Colon (tissue), 2 donors: ENCODE data around the gene PRSS23.
"Not testable (repeated sequence)": the region's sequence is repeated elsewhere in the genome, so short reads cannot be mapped to it uniquely, and the experiment has no call there.

Experiments
- FAIRE-seq: peaks from 2 replicates; lab custom pipeline; 2012; peaks lifted over from hg19 to GRCh38; lab: Jason Lieb, UNC
- donor health status: control.
- donor health status: control.

The PRSS23 gene

DNA sequence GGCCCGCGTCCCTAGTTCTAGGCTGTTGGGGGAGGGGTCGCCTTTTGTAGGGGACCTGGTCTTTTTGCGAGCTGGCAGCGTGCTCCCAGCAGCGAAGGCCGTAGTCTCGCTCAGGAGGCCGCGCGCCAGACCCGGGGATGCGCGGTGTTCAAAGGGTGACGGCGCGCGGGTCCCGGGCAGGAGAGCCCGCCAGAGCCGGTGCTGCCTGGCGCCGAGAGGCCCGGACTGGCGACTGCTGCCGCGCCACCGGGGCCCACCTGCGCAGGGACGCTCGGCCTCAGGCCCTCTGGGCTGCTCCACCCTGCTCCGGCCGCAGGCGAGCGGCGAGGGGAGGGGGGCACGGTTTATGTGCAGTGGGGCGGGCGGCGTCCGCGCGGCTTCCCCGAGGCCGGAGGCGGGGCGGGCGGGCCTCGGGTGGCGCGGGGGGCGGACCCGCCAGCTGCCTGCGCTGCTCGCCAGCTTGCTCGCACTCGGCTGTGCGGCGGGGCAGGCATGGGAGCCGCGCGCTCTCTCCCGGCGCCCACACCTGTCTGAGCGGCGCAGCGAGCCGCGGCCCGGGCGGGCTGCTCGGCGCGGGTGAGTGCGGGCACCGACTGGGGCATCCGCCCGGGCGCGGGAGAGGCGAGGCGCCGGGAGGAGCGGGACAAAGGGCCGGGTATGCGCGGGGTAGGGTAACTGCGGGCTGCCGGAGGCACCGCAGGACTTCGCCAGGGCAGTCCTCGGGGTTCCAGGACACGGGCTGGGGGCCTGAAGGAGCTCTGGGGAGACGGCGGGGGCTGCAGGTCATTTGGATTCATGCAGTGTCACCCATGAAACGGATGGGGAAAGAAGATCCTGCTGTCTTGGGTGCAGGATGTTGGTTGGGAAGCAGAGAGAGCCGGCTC lies at the start of gene PRSS23:
TSS of gene PRSS23 (plus strand) at position 467 of the 884 bp plus-strand sequence. CDS start 7,102 bp downstream, outside the sequence.
- no peak for FAIRE-seq

DNA sequence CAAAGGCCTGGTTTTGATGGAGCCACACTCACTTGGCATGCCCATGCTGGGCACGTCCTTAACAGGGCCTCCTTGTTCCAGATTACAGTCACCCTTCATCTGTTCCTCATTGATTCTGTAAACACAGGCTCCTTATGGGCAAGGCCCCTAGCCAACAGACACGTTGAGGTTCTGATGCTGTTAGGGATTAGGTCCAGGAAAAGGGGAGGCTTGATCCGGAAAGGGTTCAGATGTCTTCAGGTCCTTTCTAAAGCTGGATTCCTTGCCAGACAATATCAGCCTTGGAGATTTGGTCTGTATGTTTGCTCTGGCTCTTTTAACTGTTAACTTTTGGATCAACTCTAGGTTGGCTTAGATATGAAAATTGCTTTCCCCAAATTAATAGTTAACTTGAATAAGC lies 46.9 kb upstream of the PRSS23 start:
- no peak for FAIRE-seq

DNA sequence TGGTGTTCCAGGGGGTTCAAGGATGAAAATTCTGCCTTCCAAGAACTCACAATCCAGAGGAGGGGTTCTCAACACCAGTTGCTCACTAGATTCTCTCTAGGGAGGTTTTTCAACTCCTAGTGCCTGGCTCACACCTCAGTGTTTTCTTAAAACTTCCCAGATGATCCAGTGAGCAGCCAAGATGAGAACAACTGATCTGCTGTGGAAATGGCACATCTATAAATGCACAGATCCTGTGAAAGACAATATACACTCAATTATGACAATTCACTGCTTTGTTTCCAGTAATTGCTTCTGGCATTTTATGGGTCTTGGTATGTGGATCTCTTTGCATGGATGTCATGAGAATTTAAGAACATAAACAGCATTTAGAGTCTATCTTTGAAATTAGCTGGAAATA lies 45.2 kb upstream of the PRSS23 start:
- FAIRE-seq, result no peak

- no peak for FAIRE-seq
These were observed 42.2 kb upstream of the PRSS23 start for GRCh38 chr11:86758171-86758570.

DNA sequence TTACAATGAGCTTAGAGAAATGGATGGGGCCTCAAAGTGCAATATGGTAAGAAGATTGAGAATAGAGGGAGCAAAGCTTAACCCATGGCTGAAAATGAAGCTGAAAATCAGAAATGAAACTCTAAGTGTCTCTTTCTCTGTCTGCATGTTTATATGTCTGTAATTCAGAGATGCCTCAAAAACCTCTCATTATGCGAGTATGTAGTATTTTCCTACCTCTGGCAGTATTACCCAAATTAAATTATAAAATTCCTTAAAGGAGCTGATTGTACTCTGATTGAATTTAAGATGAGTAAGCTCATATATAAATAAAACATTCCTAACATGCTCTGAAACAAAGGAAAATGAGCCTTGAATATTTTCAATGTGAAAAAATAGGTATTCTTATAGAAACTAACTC lies 39.8 kb upstream of the PRSS23 start:
- no peak for FAIRE-seq

- FAIRE-seq, result no peak
These were observed 38.4 kb upstream of the PRSS23 start for GRCh38 chr11:86761978-86762377.

DNA sequence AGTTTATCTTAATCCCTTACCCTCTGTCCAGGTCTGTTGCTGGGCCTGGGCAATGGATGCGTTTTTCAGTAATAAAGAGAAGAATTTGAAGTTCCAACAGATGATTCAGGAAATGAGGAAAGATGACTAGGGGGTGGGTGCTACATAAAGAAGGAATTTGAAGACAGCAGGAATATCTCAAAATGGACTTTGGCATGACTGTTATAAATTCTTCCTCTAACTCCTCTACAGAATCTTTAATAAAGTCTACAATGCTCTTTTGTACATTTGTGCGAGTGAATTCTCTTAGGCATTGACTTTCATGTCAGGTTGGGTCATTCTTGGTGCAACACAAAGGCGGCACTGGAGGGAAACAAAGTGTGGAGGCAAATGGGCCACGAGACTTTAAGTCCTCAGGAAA lies 35.1 kb upstream of the PRSS23 start:
- FAIRE-seq, result no peak

GRCh38 chr11:86765878-86766277 lies 34.5 kb upstream of the PRSS23 start:
- FAIRE-seq, result no peak

DNA sequence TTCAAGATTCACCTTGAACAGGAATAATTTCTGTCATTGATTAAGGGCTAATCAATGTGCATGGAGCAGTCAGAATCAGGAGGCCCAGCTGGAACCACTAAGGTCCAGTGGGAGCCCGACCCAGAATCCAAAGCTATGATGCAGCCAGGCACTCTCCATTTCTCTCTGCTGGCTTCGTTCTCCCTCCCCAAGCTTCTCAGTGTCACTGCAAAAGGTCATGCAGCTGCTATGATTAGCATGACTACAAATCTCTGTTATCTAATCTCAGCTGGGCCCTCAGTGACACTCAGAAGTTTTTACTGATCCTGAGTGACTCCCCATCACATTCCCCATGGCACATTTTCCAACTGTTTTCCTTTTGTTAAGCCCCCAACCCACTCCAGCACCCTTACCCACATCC lies 31.1 kb upstream of the PRSS23 start:
- no peak for FAIRE-seq

DNA sequence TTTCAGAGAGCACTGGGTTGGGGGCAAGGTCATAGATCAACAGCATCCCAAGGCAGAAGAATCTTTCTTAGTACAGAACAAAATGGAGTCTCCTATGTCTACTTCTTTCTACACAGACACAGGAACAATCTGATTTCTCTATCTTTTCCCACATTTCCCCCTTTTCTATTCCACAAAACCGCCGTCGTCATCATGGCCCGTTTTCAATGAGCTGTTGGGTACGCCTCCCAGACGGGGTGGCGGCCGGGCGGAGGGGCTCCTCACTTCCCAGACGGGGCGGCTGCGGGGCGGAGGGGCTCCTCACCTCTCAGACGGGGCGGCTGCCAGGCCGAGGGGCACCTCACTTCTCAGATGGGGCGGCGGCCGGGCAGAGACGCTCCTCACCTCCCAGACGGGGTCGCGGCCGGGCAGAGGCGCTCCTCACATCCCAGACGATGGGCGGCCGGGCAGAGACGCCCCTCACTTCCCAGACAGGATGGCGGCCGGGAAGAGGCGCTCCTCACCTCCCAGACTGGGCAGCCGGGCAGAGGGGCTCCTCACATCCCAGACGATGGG lies 29.8 kb upstream of the PRSS23 start:
- not testable (repeated sequence) for FAIRE-seq

DNA sequence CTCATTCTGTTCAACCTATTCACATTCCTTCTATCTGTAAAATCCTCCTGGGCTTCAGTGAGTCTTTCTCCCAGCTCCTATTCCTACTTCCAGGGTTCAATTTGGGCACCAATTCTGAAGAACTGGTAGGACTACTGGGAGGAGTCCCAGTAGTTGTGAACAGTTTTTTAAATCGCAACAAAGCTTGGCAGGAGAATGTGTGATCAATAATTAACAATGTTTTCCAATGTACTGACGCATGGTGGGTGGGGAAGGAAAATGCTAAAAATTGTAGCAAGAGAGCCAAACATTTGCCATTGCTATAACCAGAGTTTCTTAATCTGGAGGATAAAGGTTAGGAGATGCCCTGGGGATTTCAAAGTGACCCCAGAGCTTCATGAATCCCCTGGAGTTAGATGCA lies 27.3 kb upstream of the PRSS23 start:
- no peak for FAIRE-seq

- no peak for FAIRE-seq
These were observed 26.7 kb upstream of the PRSS23 start for GRCh38 chr11:86773513-86774252.

DNA sequence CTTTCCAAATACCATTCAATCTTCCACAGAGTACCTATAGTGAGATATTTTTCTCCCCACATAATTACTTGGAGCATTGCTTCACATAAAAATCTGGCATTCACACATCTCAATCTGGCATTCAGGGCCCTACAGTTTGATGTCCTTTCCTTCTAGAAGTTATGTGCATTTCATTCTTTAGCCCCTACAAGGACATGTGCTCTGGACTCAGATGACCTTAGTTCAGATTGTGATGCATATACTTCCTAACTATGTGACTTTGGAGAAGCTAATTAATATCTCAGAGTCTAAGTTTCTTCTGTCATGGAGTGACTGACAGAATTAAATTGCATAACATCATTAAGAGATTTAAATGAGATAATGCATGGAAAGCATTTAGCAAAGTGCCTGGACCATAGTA lies 25.9 kb upstream of the PRSS23 start:
- no peak for FAIRE-seq

GRCh38 chr11:86775361-86775760 lies 25.0 kb upstream of the PRSS23 start:
- no peak for FAIRE-seq

GRCh38 chr11:86781546-86781945 lies 18.8 kb upstream of the PRSS23 start:
- no peak for FAIRE-seq

- no peak for FAIRE-seq
These were observed 17.6 kb upstream of the PRSS23 start for GRCh38 chr11:86782742-86783141.

- FAIRE-seq, result no peak
These were observed 16.7 kb upstream of the PRSS23 start for GRCh38 chr11:86783661-86784060.

DNA sequence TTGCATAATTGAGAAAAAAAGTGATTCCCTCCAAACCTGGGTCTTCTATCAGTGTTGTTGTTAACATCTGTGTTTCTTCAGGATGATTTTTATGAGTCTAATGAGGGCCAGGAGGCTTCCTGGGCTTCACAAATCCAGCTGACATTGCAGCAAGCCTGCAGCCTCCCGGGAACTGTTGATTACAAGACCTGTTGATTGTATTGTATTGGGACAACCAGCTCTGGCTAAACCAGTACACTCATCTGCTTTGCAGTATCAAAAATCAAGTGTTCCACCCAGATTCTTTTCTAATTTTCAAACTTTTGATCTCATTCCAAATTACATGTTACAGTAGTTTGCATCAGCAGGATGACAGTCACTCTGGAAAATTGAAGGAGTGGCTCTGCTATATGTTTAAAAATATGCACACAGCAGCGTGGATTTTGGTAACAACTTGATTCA lies 16.1 kb upstream of the PRSS23 start:
- FAIRE-seq, result no peak

DNA sequence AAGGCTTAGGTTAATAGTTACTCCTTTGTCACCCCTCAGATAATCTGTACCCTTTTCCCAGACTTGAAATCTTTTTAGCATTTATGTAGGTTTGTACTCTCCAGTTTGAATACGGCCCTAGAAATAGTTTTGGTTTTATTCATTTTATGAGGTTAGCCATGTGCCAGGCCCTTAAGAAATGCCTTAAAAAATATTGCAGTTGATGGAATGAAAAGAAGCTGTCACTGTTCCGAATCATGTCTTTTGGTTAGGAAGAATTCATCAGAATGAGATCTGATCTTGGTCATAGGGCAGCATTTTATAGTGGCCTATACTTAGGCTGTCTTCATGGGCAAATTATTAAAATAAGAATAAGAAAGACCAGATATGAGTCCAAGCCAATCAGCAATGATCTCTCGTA lies 14.8 kb upstream of the PRSS23 start:
- no peak for FAIRE-seq

DNA sequence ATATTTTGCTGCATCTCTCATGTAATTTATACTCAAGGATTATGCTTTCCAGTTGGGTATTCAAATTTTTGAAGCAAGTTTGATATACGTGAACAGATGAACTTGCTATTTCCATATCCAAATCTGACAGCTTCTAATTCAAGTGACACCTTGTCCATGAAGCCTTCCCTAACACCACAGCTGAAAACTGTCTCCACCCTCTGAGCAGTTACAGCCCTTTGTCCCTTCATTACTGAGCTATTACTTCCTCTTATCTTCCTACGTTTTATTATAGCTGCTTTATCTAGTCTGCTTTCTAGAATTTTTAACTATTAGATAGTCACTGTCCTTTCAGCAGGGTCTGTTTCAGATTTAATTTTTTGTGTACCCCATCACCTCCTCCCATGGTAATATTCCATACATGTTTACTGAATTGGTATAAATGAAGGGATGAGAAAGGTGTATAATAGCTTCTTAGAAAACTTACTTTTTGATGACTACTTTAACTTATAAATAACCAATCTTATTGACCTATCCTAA lies 13.3 kb upstream of the PRSS23 start:
- no peak for FAIRE-seq

- FAIRE-seq, result no peak
These were observed 12.7 kb upstream of the PRSS23 start for GRCh38 chr11:86787656-86788055.

DNA sequence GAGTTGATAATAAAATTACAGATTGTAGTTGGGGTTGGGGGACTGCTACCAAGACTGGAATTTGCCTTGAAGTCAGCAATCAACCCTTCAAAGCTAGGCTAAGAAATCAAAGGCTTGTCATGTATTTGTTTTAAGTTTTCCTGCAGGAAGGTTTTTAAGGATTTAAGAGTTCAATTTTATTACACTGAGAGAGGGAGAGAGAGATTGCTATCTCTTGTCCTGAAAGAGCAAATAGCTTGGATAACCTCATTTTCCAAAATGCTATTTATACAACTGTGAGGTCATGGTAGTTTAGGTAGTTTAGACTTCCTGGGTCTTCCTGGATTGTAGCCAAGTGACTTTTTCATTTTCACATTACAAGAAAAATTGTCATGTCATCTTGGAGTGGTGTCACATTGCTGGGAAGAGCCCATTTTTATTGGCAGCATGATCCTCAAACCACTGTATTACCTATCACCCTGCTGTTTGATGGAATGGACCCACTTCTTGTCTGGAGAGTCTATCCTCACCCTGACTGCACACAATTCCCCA lies 10.1 kb upstream of the PRSS23 start:
- no peak for FAIRE-seq
